HepG2 (cell line): ENCODE data around the gene CCDC18. TPM values are rescaled to one million over a fixed set of nuclear protein-coding genes. Genes with fewer than 3 reads are reported as not detected.

Source experiments
- AGO1 ChIP-seq: fragments of 200-400 bp; formaldehyde crosslinking; IDR thresholded peaks from 2 replicates; pipeline ENCODE4 v1.6.1; 2017; ENCODE audit warnings: mild to moderate bottlenecking, low read depth, low read length, moderate library complexity; ENCODE audit not compliant: poor library complexity, severe bottlenecking
- AGO2 ChIP-seq: fragments of 200-400 bp; formaldehyde crosslinking; optimal IDR thresholded peaks from 2 replicates; pipeline ENCODE3; 2017; ENCODE audit warnings: mild to moderate bottlenecking, low read depth, low read length, moderate library complexity
- ARHGAP35 ChIP-seq: sonication (generic); formaldehyde crosslinking; IDR thresholded peaks from 2 replicates; pipeline ENCODE4 v1.9.0; 2022; ENCODE audit warnings: mild to moderate bottlenecking, inconsistent platforms, moderate library complexity, missing genetic modification reagents, borderline replicate concordance
- CHD4 ChIP-seq: fragments of 200-600 bp; sonication (generic); IDR thresholded peaks from 2 replicates; pipeline ENCODE4 v1.7.0; 2017; ENCODE audit warnings: mild to moderate bottlenecking, low read length, borderline replicate concordance
- E2F5 ChIP-seq: sonication (generic); formaldehyde crosslinking; conservative IDR thresholded peaks from 2 replicates; pipeline ENCODE4 v1.4.0; 2020; ENCODE audit warnings: missing genetic modification reagents
- FOXM1 ChIP-seq: sonication (generic); formaldehyde crosslinking; IDR thresholded peaks from 2 replicates; pipeline ENCODE4 v1.5.0; 2020; ENCODE audit warnings: missing genetic modification reagents
- GZF1 ChIP-seq: sonication (generic); formaldehyde crosslinking; IDR thresholded peaks from 2 replicates; pipeline ENCODE4 v1.5.1; 2020; ENCODE audit warnings: mild to moderate bottlenecking, missing genetic modification reagents
- HMG20B ChIP-seq: conservative IDR thresholded peaks from 2 replicates; pipeline ENCODE4 v1.6.1; 2016; ENCODE audit warnings: missing genetic modification reagents, missing compliant biosample characterization
- HOXA7 ChIP-seq: sonication (generic); formaldehyde crosslinking; IDR thresholded peaks from 2 replicates; pipeline ENCODE4 v1.8.1; 2022; ENCODE audit warnings: mild to moderate bottlenecking, missing genetic modification reagents, moderate library complexity
- MIXL1 ChIP-seq: IDR thresholded peaks from 2 replicates; pipeline ENCODE4 v1.6.1; 2016
- NR2C2 ChIP-seq: sonication (generic); formaldehyde crosslinking; IDR thresholded peaks from 2 replicates; pipeline ENCODE4 v1.4.0; 2020; ENCODE audit warnings: missing genetic modification reagents, mild to moderate bottlenecking, moderate library complexity, borderline replicate concordance
- NR2F6 ChIP-seq, 2 experiments: IDR thresholded peaks; 2 replicates each; pipeline ENCODE4 v1.6.1; 2016; ENCODE audit warnings: antibody characterized with exemption in 1 of 2, mild to moderate bottlenecking in 1 of 2
- RORA ChIP-seq: sonication (generic); formaldehyde crosslinking; IDR thresholded peaks from 2 replicates; pipeline ENCODE4 v1.5.0; 2020; ENCODE audit warnings: mild to moderate bottlenecking, missing genetic modification reagents, moderate library complexity
- SETDB1 ChIP-seq: sonication (generic); formaldehyde crosslinking; IDR thresholded peaks from 2 replicates; pipeline ENCODE4 v1.5.1; 2020; ENCODE audit warnings: missing genetic modification reagents, mild to moderate bottlenecking, borderline replicate concordance
- SKI ChIP-seq: fragments of 450-650 bp; IDR thresholded peaks from one replicate; pipeline ENCODE4 v1.6.1; 2018; ENCODE audit warnings: mild to moderate bottlenecking; ENCODE audit not compliant: partially characterized antibody
- SOX6 ChIP-seq, 2 experiments: fragments of 450-650 bp in 1 of 2; sonication (generic) in 1 of 2; formaldehyde crosslinking in 1 of 2; IDR thresholded peaks; 2 replicates each; pipeline versions ENCODE4 v1.4.0 to v1.6.1; 2017 to 2020; ENCODE audit warnings: antibody characterized with exemption in 1 of 2, mild to moderate bottlenecking in 1 of 2, missing genetic modification reagents in 1 of 2
- SYNCRIP ChIP-seq: fragments of 200-400 bp; formaldehyde crosslinking; IDR thresholded peaks from 2 replicates; pipeline ENCODE4 v1.6.1; 2018; ENCODE audit warnings: mild to moderate bottlenecking, low read depth, low read length; ENCODE audit not compliant: insufficient read depth
- TERF1 ChIP-seq: sonication (generic); formaldehyde crosslinking; IDR thresholded peaks from 2 replicates; pipeline ENCODE4 v1.8.0; 2022; ENCODE audit warnings: mild to moderate bottlenecking, missing genetic modification reagents, moderate library complexity
- THYN1 ChIP-seq: sonication (generic); formaldehyde crosslinking; IDR thresholded peaks from 2 replicates; pipeline ENCODE4 v1.8.1; 2023; ENCODE audit warnings: low read depth, mild to moderate bottlenecking, moderate library complexity, missing genetic modification reagents, borderline replicate concordance
- ZNF235 ChIP-seq: sonication (generic); formaldehyde crosslinking; IDR thresholded peaks from 2 replicates; pipeline ENCODE4 v1.8.1; 2023; ENCODE audit warnings: mild to moderate bottlenecking, missing genetic modification reagents, borderline replicate concordance
- ZNF275 ChIP-seq: sonication (generic); formaldehyde crosslinking; IDR thresholded peaks from 2 replicates; pipeline ENCODE4 v1.8.0; 2022; ENCODE audit warnings: missing genetic modification reagents, mild to moderate bottlenecking, inconsistent platforms, borderline replicate concordance
- ZNF276 ChIP-seq: sonication (generic); formaldehyde crosslinking; IDR thresholded peaks from 2 replicates; pipeline ENCODE4 v1.4.0; 2020; ENCODE audit warnings: mild to moderate bottlenecking, low read depth, missing genetic modification reagents
- ZNF577 ChIP-seq: sonication (generic); formaldehyde crosslinking; IDR thresholded peaks from 2 replicates; pipeline ENCODE4 v1.4.0; 2020; ENCODE audit warnings: mild to moderate bottlenecking, low read depth, missing genetic modification reagents, borderline replicate concordance
- ZNF614 ChIP-seq: IDR thresholded peaks from 2 replicates; pipeline ENCODE4 v1.6.1; 2018; ENCODE audit warnings: missing biosample characterization, missing genetic modification reagents, inconsistent platforms, borderline replicate concordance
- ZNF660 ChIP-seq: sonication (generic); formaldehyde crosslinking; IDR thresholded peaks from 2 replicates; pipeline ENCODE4 v1.5.1; 2020; ENCODE audit warnings: mild to moderate bottlenecking, low read depth, missing genetic modification reagents, borderline replicate concordance
- ZNF670 ChIP-seq: sonication (generic); formaldehyde crosslinking; IDR thresholded peaks from 2 replicates; pipeline ENCODE4 v1.8.0; 2022; ENCODE audit warnings: mild to moderate bottlenecking, missing genetic modification reagents, borderline replicate concordance
- polyA plus RNA-seq, 8 experiments: library from polyadenylated mRNA; depleted of rRNA in 3 of 8; stranded (reverse) in 7 of 8; unstranded in 1 of 8; fragments of >200 nt; fragmentation: Illumina TruSeq in 4 of 8; extraction: Trizol in 4 of 8; gene quantifications; 2 replicates each; pipeline versions ENCODE4 v1.2.1 to v1.2.3, GENCODE V29; 2011 to 2016; ENCODE audit warnings: low read depth in 4 of 8, missing spikeins in 1 of 8, mixed read lengths in 1 of 8; ENCODE audit not compliant: insufficient read depth in 1 of 8
- total RNA-seq, 5 experiments: library from RNA; depleted of rRNA; stranded (reverse); fragments of >200 nt; fragmentation: Illumina TruSeq; extraction: Trizol; gene quantifications; 2 replicates each; pipeline ENCODE4 v1.2.3, GENCODE V29; 2016; ENCODE audit warnings: low read depth in 1 of 5

Gene CCDC18
- total and polyA plus RNA-seq, 2 of the 13 experiments (the other 11 are each of a cell fraction or from before 2014, with no cell fraction given) = 1.9 to 18.4 TPM

- TF ChIP-seq SETDB1 (CRISPR knock-in tag) (no peak), GZF1 (CRISPR knock-in tag) (no peak), SKI (peak; percentile 67), HMG20B (CRISPR knock-in tag) (no peak), SYNCRIP (no peak), ZNF670 (no peak), NR2C2 (CRISPR knock-in tag) (no peak; the same call in 1 of the 2 replicates), ZNF577 (CRISPR knock-in tag) (no peak), ARHGAP35 (no peak), FOXM1 (CRISPR knock-in tag) (no peak), AGO2 (no peak), AGO1 (no peak), NR2F6 (IDR thresholded peaks at IDR 0.05) (no peak), NR2F6 (CRISPR knock-in tag; IDR thresholded peaks at IDR 0.05) (peak; percentile 64; the same call in 1 of the 2 replicates), E2F5 (no peak), ZNF660 (CRISPR knock-in tag) (no peak), THYN1 (CRISPR knock-in tag) (no peak), MIXL1 (peak; percentile 79), HOXA7 (no peak), ZNF235 (no peak), ZNF614 (0 out of 2 replicates have a peak, but pooled peaks have one; percentile 54), SOX6 (IDR thresholded peaks at IDR 0.05) (no peak), SOX6 (CRISPR knock-in tag; IDR thresholded peaks at IDR 0.05) (peak; percentile 78), TERF1 (no peak), CHD4 (no peak), ZNF276 (CRISPR knock-in tag) (no peak), ZNF275 (CRISPR knock-in tag) (no peak), RORA (CRISPR knock-in tag) (no peak)
Observed at GRCh38 chr1:93221913-93222312, 41.4 kb downstream of the CCDC18 start (continued).
